Lower lobe of right lung (tissue), 2 donors: ENCODE measurements around the gene PPP1R9A. TPM values are rescaled to one million over a fixed set of nuclear protein-coding genes. Genes with fewer than 3 reads are reported as not detected.

Experiments
- ATAC-seq, 2 donors: fragments of 200-7000 bp; cut with Tn5 transposase; one replicate each; pipeline ENCODE4 v1.9.1; 2020 to 2022; ENCODE audit warnings: mild to moderate bottlenecking in 2 of 2, moderate library complexity in 2 of 2
- DNase-seq: peaks from one replicate; pipeline ENCODE4 v3.0.0-alpha.2; 2020
- H3K27ac ChIP-seq: fragments of 200-600 bp; one replicate; pipeline ENCODE4 v1.8.0; 2022
- H3K27me3 ChIP-seq: fragments of 200-600 bp; one replicate; pipeline ENCODE4 v1.8.0; 2022; ENCODE audit warnings: low read depth
- H3K36me3 ChIP-seq: fragments of 200-600 bp; one replicate; pipeline ENCODE4 v1.8.0; 2022; ENCODE audit warnings: mild to moderate bottlenecking
- H3K4me1 ChIP-seq: fragments of 200-600 bp; one replicate; pipeline ENCODE4 v1.8.0; 2022
- H3K4me3 ChIP-seq: fragments of 200-600 bp; one replicate; pipeline ENCODE4 v1.8.0; 2022; ENCODE audit warnings: mild to moderate bottlenecking
- H3K9me3 ChIP-seq: fragments of 200-600 bp; one replicate; pipeline ENCODE4 v1.8.0; 2022
- intact Hi-C: fragments of 100-400 bp; cut with DNase I; formaldehyde crosslinking; loops from one replicate; pipeline ENCODE4 v1.11.0; 2022
- total RNA-seq: library from RNA; stranded (reverse); fragmentation: NEBNext Ultra II Directional; extraction: Animal tissue kit (Norgen Biotek cat#: 25700); gene quantifications from one replicate; pipeline ENCODE4 v1.2.1, GENCODE V29; 2021
- TF ChIP-seq, protein P1 (sequence below): fragments of 200-600 bp; IDR thresholded peaks from one replicate; pipeline ENCODE4 v1.8.0; 2022; ENCODE audit warnings: antibody characterized with exemption, mild to moderate bottlenecking
- donor health status: DM: no; HTN: yes; CAD: no; lungs with severe emphysema.

The PPP1R9A gene
- total RNA-seq, 1 donor from 2014 or later: 28.9 TPM

DNA sequence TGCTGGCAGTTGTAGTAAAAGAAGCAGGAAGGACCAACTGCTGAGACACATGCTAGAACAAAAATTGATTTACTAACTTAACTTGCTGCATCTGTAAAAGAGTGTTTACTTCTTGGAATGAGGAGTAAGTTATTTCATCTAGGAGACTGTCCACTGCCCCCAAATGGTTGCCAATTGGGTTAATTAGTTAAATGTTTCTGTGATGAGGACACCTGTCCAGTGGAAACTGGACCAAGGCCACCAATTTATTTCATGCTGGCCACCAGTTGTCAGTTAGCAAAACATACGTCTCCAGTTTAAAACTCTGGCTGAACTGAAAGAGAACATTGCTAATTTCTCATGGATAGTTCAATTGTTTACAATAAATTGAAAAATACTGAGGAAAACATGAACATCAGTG is 191.7 kb downstream of the PPP1R9A start:
- no peak for ATAC-seq
- TF ChIP-seq, protein P1, sequence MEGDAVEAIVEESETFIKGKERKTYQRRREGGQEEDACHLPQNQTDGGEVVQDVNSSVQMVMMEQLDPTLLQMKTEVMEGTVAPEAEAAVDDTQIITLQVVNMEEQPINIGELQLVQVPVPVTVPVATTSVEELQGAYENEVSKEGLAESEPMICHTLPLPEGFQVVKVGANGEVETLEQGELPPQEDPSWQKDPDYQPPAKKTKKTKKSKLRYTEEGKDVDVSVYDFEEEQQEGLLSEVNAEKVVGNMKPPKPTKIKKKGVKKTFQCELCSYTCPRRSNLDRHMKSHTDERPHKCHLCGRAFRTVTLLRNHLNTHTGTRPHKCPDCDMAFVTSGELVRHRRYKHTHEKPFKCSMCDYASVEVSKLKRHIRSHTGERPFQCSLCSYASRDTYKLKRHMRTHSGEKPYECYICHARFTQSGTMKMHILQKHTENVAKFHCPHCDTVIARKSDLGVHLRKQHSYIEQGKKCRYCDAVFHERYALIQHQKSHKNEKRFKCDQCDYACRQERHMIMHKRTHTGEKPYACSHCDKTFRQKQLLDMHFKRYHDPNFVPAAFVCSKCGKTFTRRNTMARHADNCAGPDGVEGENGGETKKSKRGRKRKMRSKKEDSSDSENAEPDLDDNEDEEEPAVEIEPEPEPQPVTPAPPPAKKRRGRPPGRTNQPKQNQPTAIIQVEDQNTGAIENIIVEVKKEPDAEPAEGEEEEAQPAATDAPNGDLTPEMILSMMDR: no peak
- no peak overlapping the region for H3K27ac ChIP-seq
- no peaks in the 10 kb centered on the region for H3K27me3 ChIP-seq
- no peaks in the 10 kb centered on the region for H3K9me3 ChIP-seq
- H3K4me1 ChIP-seq: peaks cover 7% of the 10 kb centered on the region
- H3K36me3 ChIP-seq: no peaks in the 10 kb centered on the region
- intact Hi-C loops: no loop called here
- H3K4me3 ChIP-seq: no peak overlapping the region
- no peak for DNase-seq

DNA sequence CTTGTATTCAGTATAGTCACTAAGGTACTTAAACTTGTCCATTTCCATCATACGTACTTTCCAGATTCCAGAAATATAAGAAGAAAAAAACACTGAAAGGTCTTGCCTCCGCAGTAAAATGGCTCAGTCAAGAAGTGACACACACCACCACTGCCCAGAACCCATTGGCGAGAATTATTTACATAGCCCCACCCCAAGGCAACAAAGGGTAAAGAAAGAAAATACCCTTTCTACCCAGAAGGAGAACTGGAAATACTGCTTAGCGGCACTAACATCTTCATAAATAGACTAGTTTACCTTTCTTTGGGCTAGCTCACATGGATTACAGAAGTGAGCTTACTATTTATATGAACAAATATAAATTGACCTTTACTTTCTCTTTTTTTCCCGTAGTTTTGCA is 194.0 kb downstream of the PPP1R9A start:
- Histone ChIP-seq H3K9me3 (no peaks in the 10 kb centered on the region), H3K27me3 (no peaks in the 10 kb centered on the region), H3K36me3 (no peaks in the 10 kb centered on the region), H3K4me1 (no peaks in the 10 kb centered on the region), H3K27ac (no peak overlapping the region), H3K4me3 (no peak overlapping the region)
- intact Hi-C loops: no loop called here
- ATAC-seq (no peak), DNase-seq (no peak)
- TF ChIP-seq, protein P1: no peak

DNA sequence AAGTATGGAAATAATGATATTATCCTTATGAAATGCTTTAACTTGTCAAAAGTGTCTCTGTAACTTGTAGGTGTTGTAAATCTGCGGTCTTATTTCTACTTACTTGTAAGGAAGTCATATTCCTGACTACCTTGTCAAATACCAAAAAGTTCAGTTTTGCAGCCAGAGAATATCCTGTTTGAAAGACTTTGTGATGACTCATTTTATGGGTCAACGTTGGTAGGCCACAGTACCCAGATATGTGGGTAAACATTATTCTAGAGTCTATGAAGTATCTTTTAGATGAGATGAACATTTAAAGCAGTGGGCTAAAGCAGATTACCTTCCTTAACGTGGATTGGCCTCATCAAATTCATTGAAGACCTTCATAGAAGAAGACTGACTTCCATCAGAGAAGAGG is 195.3 kb downstream of the PPP1R9A start:
- no peak overlapping the region for H3K27ac ChIP-seq
- H3K36me3 ChIP-seq: no peaks in the 10 kb centered on the region
- intact Hi-C loops: no loop called here
- no peak overlapping the region for H3K4me3 ChIP-seq
- H3K9me3 ChIP-seq: no peaks in the 10 kb centered on the region
- TF ChIP-seq, protein P1: no peak
- ATAC-seq: no peak
- H3K4me1 ChIP-seq: no peaks in the 10 kb centered on the region
- DNase-seq: no peak
- no peaks in the 10 kb centered on the region for H3K27me3 ChIP-seq

DNA sequence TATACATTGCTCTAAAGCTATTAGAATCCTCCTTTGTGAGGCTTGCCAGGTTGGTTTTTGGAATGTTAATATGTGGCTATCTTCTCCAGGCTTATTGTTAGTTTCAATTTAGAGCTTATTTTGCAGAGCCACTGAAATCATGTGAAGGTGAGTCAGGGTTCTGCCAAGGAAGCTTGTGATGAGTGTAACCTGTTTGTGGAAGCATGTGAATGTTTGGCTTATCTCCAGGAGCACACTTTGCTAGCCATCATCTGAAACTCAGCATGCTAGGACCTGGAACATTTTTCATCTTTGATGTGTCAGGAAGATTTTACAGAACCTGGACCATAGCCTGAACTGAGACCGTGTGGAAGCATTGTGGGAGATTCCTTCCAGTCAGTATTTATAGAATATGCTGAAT is 197.3 kb downstream of the PPP1R9A start:
- no peak for DNase-seq
- no peaks in the 10 kb centered on the region for H3K4me1 ChIP-seq

DNA sequence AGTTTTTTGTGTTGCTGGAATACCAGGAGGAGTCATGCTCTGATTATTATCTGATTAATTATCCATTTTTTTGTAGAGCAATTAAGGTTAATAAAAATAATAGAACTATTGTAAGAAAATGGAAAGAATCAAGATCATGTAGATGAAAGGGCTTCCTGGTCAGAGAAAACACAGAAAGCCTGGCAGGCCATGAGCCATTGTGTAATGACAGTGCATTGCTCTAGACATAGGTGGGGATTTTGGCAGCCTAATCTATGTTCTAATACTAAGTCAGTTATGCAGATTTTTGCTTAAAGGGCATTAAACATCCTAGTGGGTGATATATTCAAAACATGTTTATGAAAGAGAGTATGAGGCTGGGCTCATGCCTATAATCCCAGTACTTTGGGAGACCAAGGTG is 198.2 kb downstream of the PPP1R9A start:
- DNase-seq (no peak), ATAC-seq (no peak)
- Histone ChIP-seq H3K4me3 (no peak overlapping the region), H3K27ac (no peak overlapping the region), H3K27me3 (no peaks in the 10 kb centered on the region), H3K36me3 (no peaks in the 10 kb centered on the region), H3K9me3 (no peaks in the 10 kb centered on the region), H3K4me1 (no peaks in the 10 kb centered on the region)
- intact Hi-C loops: no loop called here
- TF ChIP-seq, protein P1: no peak

More for the DNA sequence above, 197.3 kb downstream of the PPP1R9A start:
- intact Hi-C loops: no loop called here
- ATAC-seq: peak in 1 of 2 donors; percentile 54
- Histone ChIP-seq H3K36me3 (no peaks in the 10 kb centered on the region), H3K27ac (no peak overlapping the region), H3K9me3 (no peaks in the 10 kb centered on the region), H3K4me3 (no peak overlapping the region), H3K27me3 (no peaks in the 10 kb centered on the region)
- TF ChIP-seq, protein P1: no peak

DNA sequence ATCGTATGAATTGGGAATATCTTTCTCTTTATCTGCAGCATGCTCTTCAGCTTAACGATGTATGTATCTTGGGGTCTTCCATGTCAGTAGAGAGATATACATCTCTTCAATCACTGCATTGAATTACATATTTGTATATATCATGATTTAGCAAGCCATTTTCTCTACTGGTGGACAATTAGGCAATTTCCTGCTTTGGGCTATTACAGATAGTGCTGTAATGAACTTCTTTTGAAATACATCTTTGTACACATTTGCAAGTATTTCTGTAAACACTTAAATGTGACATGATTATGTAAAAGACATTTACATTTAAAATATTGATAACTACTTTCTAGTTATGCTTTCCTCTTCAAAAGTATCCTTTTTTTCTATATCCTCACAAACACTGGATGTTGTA is 199.0 kb downstream of the PPP1R9A start:
- ATAC-seq: no peak
- DNase-seq: no peak
- Histone ChIP-seq H3K9me3 (no peaks in the 10 kb centered on the region), H3K4me3 (no peak overlapping the region), H3K4me1 (no peaks in the 10 kb centered on the region), H3K27ac (no peak overlapping the region), H3K27me3 (no peaks in the 10 kb centered on the region), H3K36me3 (no peaks in the 10 kb centered on the region)
- TF ChIP-seq, protein P1: no peak
- intact Hi-C loops: no loop called here
